ENCODE measurements around the gene MRPL47.

DNA sequence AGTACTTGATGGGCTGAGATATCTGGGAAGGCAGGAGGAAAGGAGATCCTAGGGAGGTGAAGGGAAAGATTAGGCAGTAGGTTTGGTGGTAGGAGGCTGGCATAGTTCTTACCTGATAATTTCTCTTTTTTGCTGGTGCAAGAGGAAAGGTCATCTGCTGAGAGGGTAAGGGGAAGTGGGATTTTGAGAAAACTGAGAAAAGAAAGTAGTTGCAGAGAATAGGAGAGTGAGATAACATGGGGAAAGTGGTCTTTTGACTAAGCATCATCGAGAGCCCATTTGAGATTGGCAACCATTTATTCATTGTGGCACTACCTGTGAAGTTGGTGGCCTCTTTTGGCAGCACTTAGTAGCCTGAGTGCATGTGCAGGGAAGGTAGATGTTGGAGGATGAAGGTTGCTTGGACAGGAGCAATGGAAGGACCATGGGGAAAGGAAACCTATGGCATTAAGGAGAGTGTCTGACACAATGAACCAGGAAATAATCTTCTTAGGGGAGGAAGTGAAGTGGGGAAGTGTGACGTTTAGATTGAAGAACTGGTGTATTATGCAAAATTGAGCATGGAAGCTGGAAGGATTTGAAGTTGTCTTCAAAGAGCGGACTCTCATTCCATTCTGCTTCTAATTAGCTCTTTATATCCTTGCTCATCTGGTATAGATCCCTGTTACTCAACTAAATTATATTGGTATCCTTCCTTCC lies 26.5 kb upstream of the MRPL47 start:
- TF ChIP-seq, protein P1, sequence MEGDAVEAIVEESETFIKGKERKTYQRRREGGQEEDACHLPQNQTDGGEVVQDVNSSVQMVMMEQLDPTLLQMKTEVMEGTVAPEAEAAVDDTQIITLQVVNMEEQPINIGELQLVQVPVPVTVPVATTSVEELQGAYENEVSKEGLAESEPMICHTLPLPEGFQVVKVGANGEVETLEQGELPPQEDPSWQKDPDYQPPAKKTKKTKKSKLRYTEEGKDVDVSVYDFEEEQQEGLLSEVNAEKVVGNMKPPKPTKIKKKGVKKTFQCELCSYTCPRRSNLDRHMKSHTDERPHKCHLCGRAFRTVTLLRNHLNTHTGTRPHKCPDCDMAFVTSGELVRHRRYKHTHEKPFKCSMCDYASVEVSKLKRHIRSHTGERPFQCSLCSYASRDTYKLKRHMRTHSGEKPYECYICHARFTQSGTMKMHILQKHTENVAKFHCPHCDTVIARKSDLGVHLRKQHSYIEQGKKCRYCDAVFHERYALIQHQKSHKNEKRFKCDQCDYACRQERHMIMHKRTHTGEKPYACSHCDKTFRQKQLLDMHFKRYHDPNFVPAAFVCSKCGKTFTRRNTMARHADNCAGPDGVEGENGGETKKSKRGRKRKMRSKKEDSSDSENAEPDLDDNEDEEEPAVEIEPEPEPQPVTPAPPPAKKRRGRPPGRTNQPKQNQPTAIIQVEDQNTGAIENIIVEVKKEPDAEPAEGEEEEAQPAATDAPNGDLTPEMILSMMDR (optimal IDR thresholded peaks at IDR 0.05 in 1 of 3, IDR thresholded peaks at IDR 0.05 in 1 of 3, conservative IDR thresholded peaks at IDR 0.05 in 1 of 3; ENCODE audit: extremely low read depth in 1 of 3, insufficient read depth in 2 of 3, low read length in 3 of 3): no peak
- TF ChIP-seq EZH2 (IDR thresholded peaks at IDR 0.05; ENCODE audit: low read length): no peak
